Measurements from ENCODE around the gene FSHB.

DNA sequence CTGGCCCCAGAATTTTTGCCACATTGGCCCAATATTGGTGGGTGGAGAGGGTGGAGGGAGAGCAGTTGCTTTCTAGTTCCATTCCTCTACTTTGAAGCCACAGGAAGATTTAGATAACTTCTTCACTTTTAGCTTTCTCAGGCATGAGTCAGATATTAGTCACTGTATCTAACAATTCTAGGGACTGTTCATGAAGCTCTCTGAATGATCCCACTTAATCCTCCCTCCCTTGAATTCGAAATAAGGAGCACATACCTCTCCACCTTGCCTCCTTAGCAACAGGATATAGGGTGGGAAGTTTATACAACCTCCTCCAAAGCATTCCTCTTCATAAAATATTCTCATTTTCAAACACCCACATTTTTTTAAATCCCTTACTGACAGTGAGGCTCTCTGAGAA, 13.5 kb downstream of the FSHB start:
- TF ChIP-seq, protein P1, sequence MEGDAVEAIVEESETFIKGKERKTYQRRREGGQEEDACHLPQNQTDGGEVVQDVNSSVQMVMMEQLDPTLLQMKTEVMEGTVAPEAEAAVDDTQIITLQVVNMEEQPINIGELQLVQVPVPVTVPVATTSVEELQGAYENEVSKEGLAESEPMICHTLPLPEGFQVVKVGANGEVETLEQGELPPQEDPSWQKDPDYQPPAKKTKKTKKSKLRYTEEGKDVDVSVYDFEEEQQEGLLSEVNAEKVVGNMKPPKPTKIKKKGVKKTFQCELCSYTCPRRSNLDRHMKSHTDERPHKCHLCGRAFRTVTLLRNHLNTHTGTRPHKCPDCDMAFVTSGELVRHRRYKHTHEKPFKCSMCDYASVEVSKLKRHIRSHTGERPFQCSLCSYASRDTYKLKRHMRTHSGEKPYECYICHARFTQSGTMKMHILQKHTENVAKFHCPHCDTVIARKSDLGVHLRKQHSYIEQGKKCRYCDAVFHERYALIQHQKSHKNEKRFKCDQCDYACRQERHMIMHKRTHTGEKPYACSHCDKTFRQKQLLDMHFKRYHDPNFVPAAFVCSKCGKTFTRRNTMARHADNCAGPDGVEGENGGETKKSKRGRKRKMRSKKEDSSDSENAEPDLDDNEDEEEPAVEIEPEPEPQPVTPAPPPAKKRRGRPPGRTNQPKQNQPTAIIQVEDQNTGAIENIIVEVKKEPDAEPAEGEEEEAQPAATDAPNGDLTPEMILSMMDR (IDR thresholded peaks at IDR 0.05): no peak
- TF ChIP-seq ZFX (IDR thresholded peaks at IDR 0.05; ENCODE audit: borderline replicate concordance): no peak
